ENCODE measurements around the gene CACNB4. TPM values are rescaled to one million over a fixed set of nuclear protein-coding genes. Genes with fewer than 3 reads are reported as not detected.

CACNB4 gene
- total and polyA plus RNA-seq, 2 of the 4 experiments (the other 2 are of a cell fraction) = 0.12 to 0.36 TPM

GRCh38 chr2:151852260-151853069 lies 246.4 kb downstream of the CACNB4 start:
- no peak for DNase-seq
- H2BK15ac ChIP-seq (ENCODE audit: low read depth, low read length) = no peak overlapping the region
- CTCF ChIA-PET = no interaction called here
- no peaks in the 10 kb centered on the region for H3K9me3 ChIP-seq (ENCODE audit: control insufficient read depth, insufficient read depth, low read length)
- no peak overlapping the region for H3K23ac ChIP-seq (ENCODE audit: low read depth, low read length)
- no peak overlapping the region for H3K4ac ChIP-seq (ENCODE audit: low read depth, low read length)
- dilution Hi-C loops (cut with HindIII; ENCODE audit: low sequenced_read_pairs, unreplicated experiment) = no loop called here
- H4K8ac ChIP-seq (ENCODE audit: low read depth in 2 of 2, low read length in 2 of 2) = no peak overlapping the region
- no peak overlapping the region for H3K14ac ChIP-seq (replicated peaks; ENCODE audit: low read depth, low read length)
- H3K9me1 ChIP-seq (ENCODE audit: insufficient read depth, low read length) = no peaks in the 10 kb centered on the region
- ATAC-seq (ENCODE audit: low read depth) = no peak
- no peaks in the 10 kb centered on the region for H3K79me1 ChIP-seq (ENCODE audit: low read depth in 1 of 2, low read length in 2 of 2)
- no peak overlapping the region for H3K18ac ChIP-seq (ENCODE audit: low read depth, low read length)
- no peak overlapping the region for H2AK9ac ChIP-seq (replicated peaks; ENCODE audit: low read depth, low read length, poor library complexity)
- no peak overlapping the region for H4K91ac ChIP-seq (ENCODE audit: insufficient read depth, low read depth, low read length)
- TF ChIP-seq USF2 (IDR thresholded peaks at IDR 0.05; ENCODE audit: low read depth, low read length) = no peak
- TF ChIP-seq RFX5 (IDR thresholded peaks at IDR 0.05; ENCODE audit: low read depth, low read length) = no peak
- H3K4me1 ChIP-seq (ENCODE audit: control insufficient read depth, insufficient read depth, low read length) = no peaks in the 10 kb centered on the region
- no peak overlapping the region for H2AK5ac ChIP-seq (ENCODE audit: low read depth, low read length)
- H3K36me3 ChIP-seq (ENCODE audit: control insufficient read depth, insufficient read depth, low read length) = no peaks in the 10 kb centered on the region
- no peak overlapping the region for H3K4me3 ChIP-seq (ENCODE audit: insufficient read depth, low read depth, low read length)
- no peak overlapping the region for H2AFZ ChIP-seq (replicated peaks; ENCODE audit: low read length, poor library complexity)
- no peak overlapping the region for H3K9ac ChIP-seq (ENCODE audit: low read depth, low read length)
- intact Hi-C loops (cut with micrococcal nuclease) = no loop called here
- in situ Hi-C loops (cut with MboI; ENCODE audit: low sequenced_read_pairs) = no loop called here
- no peaks in the 10 kb centered on the region for H3K27me3 ChIP-seq (ENCODE audit: control insufficient read depth, insufficient read depth, low read length)
- H3K56ac ChIP-seq (ENCODE audit: extremely low read depth, insufficient read depth, low read length) = no peak overlapping the region
- no peak overlapping the region for H3K27ac ChIP-seq (ENCODE audit: insufficient read depth, low read length)
- H4K20me1 ChIP-seq (ENCODE audit: insufficient read depth, low read length) = no peaks in the 10 kb centered on the region
- H2BK5ac ChIP-seq (ENCODE audit: low read depth, low read length, poor library complexity, severe bottlenecking) = no peak overlapping the region
- H2BK20ac ChIP-seq (ENCODE audit: low read depth, low read length) = no peak overlapping the region
- H3K4me2 ChIP-seq (ENCODE audit: low read depth, low read length) = no peak overlapping the region
- BruUV-seq (replicated peaks) = no TSS peak
- no peak overlapping the region for H4K5ac ChIP-seq (ENCODE audit: low read depth, low read length)
- no peak overlapping the region for H2BK120ac ChIP-seq (ENCODE audit: low read depth, low read length)
- POLR2A ChIA-PET (ENCODE audit: unreplicated experiment) = no interaction called here
- no CpG with 5 or more reads among the region's 6 CpGs for WGBS, 2 experiments (ENCODE audit: extremely low coverage in 2 of 2, insufficient read length in 1 of 2)
